Mesenchymal stem cell (in vitro differentiated cells and primary cell): Measurements from ENCODE around the gene STAG1.

Source experiments
- DNase-seq: peaks from one replicate; pipeline ENCODE4 v3.0.0-alpha.2; 2013
- H2AFZ ChIP-seq: one replicate; pipeline ENCODE4 v1.6.1; 2013; ENCODE audit warnings: low read depth, mild to moderate bottlenecking, control low read depth, inconsistent platforms, low read length, moderate library complexity
- H2AK5ac ChIP-seq: 2 replicates; pipeline ENCODE4 v1.6.1; 2013; ENCODE audit warnings: low read length, moderate library complexity, mild to moderate bottlenecking, inconsistent platforms; ENCODE audit not compliant: severe bottlenecking
- H2BK120ac ChIP-seq: one replicate; pipeline ENCODE4 v1.6.1; 2013; ENCODE audit warnings: low read depth, mild to moderate bottlenecking, inconsistent platforms, low read length, moderate library complexity
- H2BK12ac ChIP-seq, 2 experiments: one replicate each; pipeline ENCODE4 v1.6.1; 2013; ENCODE audit warnings: inconsistent platforms in 2 of 2, low read length in 2 of 2, mild to moderate bottlenecking in 2 of 2, moderate library complexity in 2 of 2, control low read depth in 1 of 2
- H2BK15ac ChIP-seq: one replicate; pipeline ENCODE4 v1.6.1; 2013; ENCODE audit warnings: mild to moderate bottlenecking, low read depth, inconsistent platforms; ENCODE audit not compliant: poor library complexity, severe bottlenecking
- H2BK5ac ChIP-seq: 2 replicates; pipeline ENCODE4 v1.6.1; 2013; ENCODE audit warnings: low read depth, mild to moderate bottlenecking, low read length, control low read depth, inconsistent platforms; ENCODE audit not compliant: poor library complexity, severe bottlenecking
- H3K14ac ChIP-seq, 2 experiments: one replicate each; pipeline ENCODE4 v1.6.1; 2013; ENCODE audit warnings: inconsistent platforms in 2 of 2, low read length in 2 of 2, control low read depth in 1 of 2, mild to moderate bottlenecking in 1 of 2, moderate library complexity in 1 of 2
- H3K18ac ChIP-seq, 2 experiments: one replicate each; pipeline ENCODE4 v1.6.1; 2013; ENCODE audit warnings: inconsistent platforms in 2 of 2, low read length in 2 of 2, control low read depth in 1 of 2, low read depth in 1 of 2, mild to moderate bottlenecking in 1 of 2
- H3K23ac ChIP-seq, 2 experiments: one replicate each; pipeline ENCODE4 v1.6.1; 2013; ENCODE audit warnings: inconsistent platforms in 2 of 2, low read length in 2 of 2, mild to moderate bottlenecking in 2 of 2, moderate library complexity in 2 of 2, control low read depth in 1 of 2
- H3K27ac ChIP-seq: 2 replicates; pipeline ENCODE4 v1.5.1; 2013; ENCODE audit warnings: mild to moderate bottlenecking, moderate library complexity, low read length, control low read depth, inconsistent platforms; ENCODE audit not compliant: poor library complexity, severe bottlenecking
- H3K27me3 ChIP-seq, 2 experiments: 2 replicates each; pipeline versions ENCODE4 v1.6.1 to v1.7.0; 2013; ENCODE audit warnings: low read length in 2 of 2, mild to moderate bottlenecking in 2 of 2, moderate library complexity in 2 of 2, control low read depth in 1 of 2, inconsistent platforms in 1 of 2; ENCODE audit not compliant: control insufficient read depth in 1 of 2, insufficient read depth in 1 of 2
- H3K36me3 ChIP-seq, 2 experiments: 2 replicates each; pipeline versions ENCODE4 v1.6.1 to v1.7.0; 2013; ENCODE audit warnings: low read length in 2 of 2, control low read depth in 1 of 2, inconsistent platforms in 1 of 2, low read depth in 1 of 2, mild to moderate bottlenecking in 1 of 2; ENCODE audit not compliant: insufficient read depth in 2 of 2, control insufficient read depth in 1 of 2
- H3K4ac ChIP-seq, 2 experiments: one replicate each; pipeline ENCODE4 v1.6.1; 2013; ENCODE audit warnings: inconsistent platforms in 2 of 2, low read length in 2 of 2, mild to moderate bottlenecking in 2 of 2, moderate library complexity in 2 of 2, control low read depth in 1 of 2, low read depth in 1 of 2
- H3K4me1 ChIP-seq: 2 replicates; pipeline ENCODE4 v1.6.1; 2013; ENCODE audit warnings: low read depth, low read length, control low read depth; ENCODE audit not compliant: control insufficient read depth, insufficient read depth
- H3K4me2 ChIP-seq: 2 replicates; pipeline ENCODE4 v1.6.1; 2013; ENCODE audit warnings: low read length, mild to moderate bottlenecking, inconsistent platforms; ENCODE audit not compliant: poor library complexity, severe bottlenecking
- H3K4me3 ChIP-seq, 2 experiments: 2 replicates each; pipeline versions ENCODE4 v1.5.1 to v1.7.0; 2013; ENCODE audit warnings: low read length in 2 of 2, mild to moderate bottlenecking in 2 of 2, control low read depth in 1 of 2, low read depth in 1 of 2; ENCODE audit not compliant: insufficient read depth in 1 of 2
- H3K79me1 ChIP-seq: replicated peaks from 2 replicates; pipeline ENCODE4 v1.6.1; 2013; ENCODE audit warnings: mild to moderate bottlenecking, control low read depth, low read length, inconsistent platforms; ENCODE audit not compliant: poor library complexity, severe bottlenecking
- H3K9ac ChIP-seq: 2 replicates; pipeline ENCODE4 v1.7.0; 2013; ENCODE audit warnings: mild to moderate bottlenecking, low read length, moderate library complexity
- H3K9me3 ChIP-seq: 2 replicates; pipeline ENCODE4 v1.7.0; 2013; ENCODE audit warnings: mild to moderate bottlenecking, low read length; ENCODE audit not compliant: control insufficient read depth
- H4K8ac ChIP-seq: one replicate; pipeline ENCODE4 v1.6.1; 2013; ENCODE audit warnings: inconsistent platforms, mild to moderate bottlenecking, low read length, moderate library complexity
- H4K91ac ChIP-seq: one replicate; pipeline ENCODE4 v1.6.1; 2013; ENCODE audit warnings: mild to moderate bottlenecking, low read length, inconsistent platforms
- WGBS: methylation state at CpG from one replicate; pipeline ENCODE4 v1.1.7; 2013; ENCODE audit warnings: mixed read lengths; 5-methylcytosine and 5-hydroxymethylcytosine counted together

STAG1 gene

DNA sequence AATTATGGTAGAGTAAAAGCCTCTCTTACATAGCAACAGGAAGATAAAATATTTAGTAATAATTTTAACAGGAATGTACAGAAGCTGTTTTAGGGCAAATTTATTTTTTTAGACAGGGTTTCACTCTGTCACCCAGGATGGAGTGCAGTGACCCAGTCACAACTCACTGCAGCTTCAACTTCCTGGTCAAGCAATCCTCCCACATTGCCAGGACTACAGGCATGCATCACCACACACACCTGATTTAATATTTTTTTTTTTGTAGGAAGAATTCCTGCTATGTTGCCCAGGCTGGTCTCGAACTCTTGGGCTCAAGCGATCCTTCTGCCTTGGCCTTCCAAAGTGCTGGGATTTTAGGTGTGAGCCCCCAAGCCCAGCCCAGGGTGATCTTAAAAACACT lies 440.9 kb downstream of the STAG1 start:
- Histone ChIP-seq H3K18ac (no peak overlapping the region), H3K14ac (no peak overlapping the region), H2BK12ac (no peak overlapping the region), H3K4me2 (no peak overlapping the region), H3K27ac (no peak overlapping the region), H4K8ac (no peak overlapping the region), H2AFZ (no peak overlapping the region), H3K9ac (no peak overlapping the region), H2AK5ac (no peak overlapping the region), H3K4me1 (no peaks in the 10 kb centered on the region), H2BK15ac (no peak overlapping the region), H3K79me1 (no peaks in the 10 kb centered on the region), H3K4me3 (no peak overlapping the region), H2BK5ac (no peak overlapping the region), H3K36me3 (no peaks in the 10 kb centered on the region), H2BK120ac (no peak overlapping the region), H3K23ac (no peak overlapping the region), H3K27me3 (no peaks in the 10 kb centered on the region), H3K9me3 (no peaks in the 10 kb centered on the region), H3K4ac (no peak overlapping the region), H4K91ac (no peak overlapping the region)
- no peak for DNase-seq
- 99% methylated on average over 2 of the region's 2 CpGs for WGBS

GRCh38 chr3:136305879-136306278 lies 446.3 kb downstream of the STAG1 start:
- H3K4me1 ChIP-seq: no peaks in the 10 kb centered on the region
- WGBS: no CpG with 5 or more reads among the region's 1 CpG
- H3K27me3 ChIP-seq: no peaks in the 10 kb centered on the region
- no peak overlapping the region for H4K91ac ChIP-seq
- no peak overlapping the region for H3K23ac ChIP-seq
- H3K27ac ChIP-seq: no peak overlapping the region
- no peak overlapping the region for H3K14ac ChIP-seq
- H3K18ac ChIP-seq: no peak overlapping the region
- no peak overlapping the region for H4K8ac ChIP-seq
- no peak overlapping the region for H2BK120ac ChIP-seq
- H3K9ac ChIP-seq: no peak overlapping the region
- H2BK12ac ChIP-seq: no peak overlapping the region
- no peak overlapping the region for H3K4me3 ChIP-seq
- H2AK5ac ChIP-seq: no peak overlapping the region
- no peak overlapping the region for H2BK15ac ChIP-seq
- DNase-seq: peak; percentile 52
- H3K4ac ChIP-seq: no peak overlapping the region
- no peak overlapping the region for H2AFZ ChIP-seq
- H3K36me3 ChIP-seq: peaks cover 9 to 11% of the 10 kb centered on the region in 2 experiments
- peaks cover 2% of the 10 kb centered on the region for H3K79me1 ChIP-seq
- no peak overlapping the region for H3K4me2 ChIP-seq
- H2BK5ac ChIP-seq: no peak overlapping the region
- H3K9me3 ChIP-seq: no peaks in the 10 kb centered on the region

GRCh38 chr3:136300444-136300843 lies 451.7 kb downstream of the STAG1 start:
- no peak overlapping the region for H3K14ac ChIP-seq
- H3K23ac ChIP-seq: no peak overlapping the region
- no peak overlapping the region for H3K4ac ChIP-seq
- H3K9me3 ChIP-seq: no peaks in the 10 kb centered on the region
- no peak overlapping the region for H2BK12ac ChIP-seq
- no peak overlapping the region for H3K4me3 ChIP-seq
- H3K79me1 ChIP-seq: peaks cover 7% of the 10 kb centered on the region
- no peak overlapping the region for H3K18ac ChIP-seq
- H2AK5ac ChIP-seq: no peak overlapping the region
- H4K8ac ChIP-seq: no peak overlapping the region
- no peak overlapping the region for H2BK5ac ChIP-seq
- H3K27ac ChIP-seq: no peak overlapping the region
- no peak overlapping the region for H2BK120ac ChIP-seq
- no peaks in the 10 kb centered on the region for H3K27me3 ChIP-seq
- H2BK15ac ChIP-seq: no peak overlapping the region
- DNase-seq: no peak
- H4K91ac ChIP-seq: no peak overlapping the region
- no peak overlapping the region for H2AFZ ChIP-seq
- no CpG with 5 or more reads among the region's 2 CpGs for WGBS
- H3K4me2 ChIP-seq: no peak overlapping the region
- H3K36me3 ChIP-seq: peaks cover 26 to 52% of the 10 kb centered on the region in 2 experiments
- no peaks in the 10 kb centered on the region for H3K4me1 ChIP-seq
- no peak overlapping the region for H3K9ac ChIP-seq

GRCh38 chr3:136297826-136298225 lies 454.4 kb downstream of the STAG1 start:
- no peak overlapping the region for H3K4me2 ChIP-seq
- H2AFZ ChIP-seq: no peak overlapping the region
- H2BK12ac ChIP-seq: no peak overlapping the region
- H2AK5ac ChIP-seq: no peak overlapping the region
- no peaks in the 10 kb centered on the region for H3K4me1 ChIP-seq
- no peak overlapping the region for H4K8ac ChIP-seq
- no peak overlapping the region for H3K23ac ChIP-seq
- no peaks in the 10 kb centered on the region for H3K9me3 ChIP-seq
- no peak overlapping the region for H3K4me3 ChIP-seq
- no peak overlapping the region for H3K4ac ChIP-seq
- no peak overlapping the region for H2BK120ac ChIP-seq
- 96% methylated on average over 7 of the region's 8 CpGs for WGBS
- no peak overlapping the region for H2BK5ac ChIP-seq
- H3K36me3 ChIP-seq: peaks cover 37 to 75% of the 10 kb centered on the region in 2 experiments
- no peak for DNase-seq
- H3K79me1 ChIP-seq: peaks cover 9% of the 10 kb centered on the region
- no peak overlapping the region for H2BK15ac ChIP-seq
- no peak overlapping the region for H4K91ac ChIP-seq
- no peak overlapping the region for H3K14ac ChIP-seq
- H3K18ac ChIP-seq: no peak overlapping the region
- no peak overlapping the region for H3K9ac ChIP-seq
- H3K27ac ChIP-seq: no peak overlapping the region
- H3K27me3 ChIP-seq: no peaks in the 10 kb centered on the region
